ENCODE measurements around the gene POU2F1.

POU2F1 gene

DNA sequence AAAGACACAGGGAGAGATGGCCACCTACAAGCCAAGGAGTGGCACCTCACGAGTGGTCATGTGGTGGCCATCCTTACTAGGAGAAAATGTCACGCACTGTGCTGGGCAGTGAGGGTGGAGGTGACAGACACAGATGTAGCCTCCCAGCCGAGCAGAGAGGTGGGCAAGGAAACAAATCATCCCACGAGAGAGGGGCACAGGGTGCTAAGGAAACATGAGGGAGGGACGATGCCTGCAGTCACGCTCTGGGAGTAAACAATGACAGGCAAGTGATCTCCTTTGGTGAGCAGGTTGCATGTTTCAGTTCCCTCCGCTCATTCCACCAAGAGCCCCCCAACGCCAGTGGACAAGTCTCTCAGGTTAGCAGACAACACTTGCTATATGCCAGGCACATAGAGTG is 231.8 kb downstream of the POU2F1 start:
- DNase-seq = no peak

DNA sequence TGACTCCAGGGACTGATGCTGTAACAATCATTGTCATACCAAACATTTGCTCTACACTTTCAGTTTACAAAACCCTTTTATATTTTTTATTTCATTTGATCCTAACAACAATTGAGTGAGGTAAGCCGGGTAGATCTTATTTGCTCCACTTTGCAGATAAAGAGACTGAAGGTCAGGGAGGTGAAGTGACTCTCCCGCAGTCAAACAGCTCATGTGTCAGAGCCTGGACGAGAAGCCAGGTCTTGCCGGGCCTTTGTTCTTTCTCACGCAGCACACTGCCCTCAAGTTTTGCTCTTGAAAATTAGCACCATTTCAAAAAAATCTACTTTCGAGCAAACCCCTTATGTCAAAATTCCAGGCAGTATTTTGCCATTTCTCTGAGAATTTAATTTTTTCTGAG is 232.4 kb downstream of the POU2F1 start:
- no peak for DNase-seq

DNA sequence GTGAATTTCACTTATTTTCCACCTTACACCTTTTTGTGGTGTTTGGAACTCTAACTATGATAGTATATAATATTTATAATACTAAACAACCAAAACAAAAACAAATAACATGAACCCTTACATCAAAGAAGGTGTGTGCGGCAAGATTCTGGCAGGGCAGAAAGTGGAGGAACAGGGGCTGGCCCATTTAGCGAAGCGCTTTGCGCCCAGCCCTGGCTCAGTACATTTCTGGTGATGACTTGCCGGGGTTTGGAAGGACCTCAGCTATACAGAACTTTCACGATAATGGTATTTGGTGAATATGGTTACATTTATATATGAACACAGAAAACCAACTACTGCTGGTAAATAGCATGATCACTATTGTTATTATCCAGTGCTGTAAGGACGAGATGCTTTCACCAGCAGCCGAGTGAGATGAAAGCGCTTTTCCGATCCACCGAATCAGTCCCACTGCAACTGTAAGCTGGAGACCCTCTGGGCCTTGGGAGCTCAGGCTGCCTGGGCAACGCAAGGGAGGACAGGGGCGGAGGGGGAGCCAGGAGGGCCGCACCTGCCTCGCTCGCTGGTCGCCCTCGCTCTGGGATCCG is 233.7 kb downstream of the POU2F1 start:
- DNase-seq = peak; percentile 32

DNA sequence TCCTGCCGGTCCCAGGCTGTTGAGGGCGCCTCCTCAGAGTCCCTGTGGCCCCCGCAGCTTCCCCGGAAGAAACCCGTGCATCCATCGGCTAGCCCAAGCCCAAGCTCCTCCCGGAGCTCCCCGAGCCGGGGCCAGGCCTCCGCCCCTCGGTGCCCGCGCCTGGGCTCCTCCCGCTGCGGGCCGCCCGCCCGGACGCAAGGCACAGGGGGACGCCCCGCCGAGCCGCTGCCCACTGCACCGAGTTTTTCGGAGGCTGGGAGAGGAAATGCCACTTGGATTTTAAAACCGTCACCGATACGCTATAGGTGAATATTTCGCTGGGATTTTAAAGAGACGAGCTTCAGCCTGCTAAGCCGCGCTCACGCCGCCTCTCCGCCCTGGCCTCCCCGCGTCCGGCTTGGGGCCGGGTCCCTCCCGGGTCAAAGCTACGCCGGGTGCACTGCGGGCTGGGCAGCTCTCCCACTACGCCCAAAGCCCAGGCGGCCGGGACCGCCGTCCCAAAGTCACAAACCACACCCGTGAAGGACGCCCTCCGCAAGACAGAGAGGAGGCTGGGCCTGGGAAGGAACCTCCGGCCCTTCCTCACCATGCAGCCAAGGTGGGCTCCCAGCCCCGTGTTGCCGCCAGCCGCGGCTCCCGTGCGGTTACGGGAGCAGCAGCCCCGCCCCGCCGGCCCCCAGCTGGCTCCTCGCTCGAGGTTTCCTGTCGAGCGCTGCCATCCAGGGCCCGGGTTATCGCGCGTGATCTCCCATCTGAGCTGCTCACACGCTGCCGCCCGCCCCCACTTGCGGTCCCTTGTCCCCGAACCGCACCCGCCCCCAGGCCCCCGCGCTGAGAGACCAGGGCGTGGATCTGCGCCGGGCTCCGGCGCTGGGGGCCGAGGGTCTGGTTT is 234.5 kb downstream of the POU2F1 start:
- no peak for DNase-seq

DNA sequence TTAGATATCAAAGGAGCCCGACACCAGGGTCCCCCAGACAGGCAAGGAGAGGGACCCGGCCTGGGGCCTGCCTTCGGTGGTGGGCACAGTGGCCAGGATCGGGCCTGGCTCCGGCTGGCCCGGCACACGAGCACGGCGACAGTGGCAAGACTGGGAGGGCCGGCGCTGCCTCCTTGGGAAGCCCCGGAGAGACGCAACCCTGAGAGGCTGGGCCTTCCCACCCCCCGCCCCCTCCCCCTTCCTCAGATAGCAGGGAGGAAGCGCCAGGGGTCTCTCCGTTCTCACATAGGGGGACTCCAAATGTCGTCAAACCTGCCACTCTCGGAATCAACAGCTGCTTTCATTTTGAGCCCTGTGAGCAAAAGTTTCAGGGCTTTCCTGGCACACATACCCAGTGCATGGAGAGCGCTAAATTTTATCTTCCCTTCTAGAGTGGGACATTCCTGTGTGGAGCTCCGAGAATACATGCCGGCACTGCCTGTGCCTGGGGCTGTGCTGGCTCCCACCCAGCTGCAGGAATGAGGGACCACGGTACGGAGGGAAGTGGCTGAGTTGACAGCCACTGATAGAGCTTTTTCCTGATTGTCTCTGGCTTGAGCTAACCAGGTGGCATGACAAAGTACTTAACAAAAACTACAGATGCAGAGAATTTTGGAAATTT is 235.2 kb downstream of the POU2F1 start:
- DNase-seq = no peak

DNA sequence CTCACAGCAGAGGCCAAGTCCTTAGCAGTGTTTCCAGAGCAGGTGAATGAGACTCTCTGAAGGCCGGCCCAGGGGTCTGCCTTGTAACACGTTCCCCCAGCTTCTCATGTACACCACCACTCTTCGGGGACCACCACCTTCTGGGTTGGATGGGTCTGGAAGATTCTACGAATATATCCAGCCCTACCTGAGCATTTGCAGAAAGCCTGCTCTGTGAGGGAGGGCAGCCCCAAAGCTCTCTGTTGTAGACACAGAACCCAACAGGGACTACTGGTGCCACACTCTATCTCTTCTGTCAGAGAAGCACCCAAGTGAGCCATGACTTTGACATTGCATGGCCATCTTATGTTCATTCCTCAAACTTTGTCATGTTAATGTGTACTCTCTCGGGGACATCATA is 235.8 kb downstream of the POU2F1 start:
- DNase-seq = no peak

DNA sequence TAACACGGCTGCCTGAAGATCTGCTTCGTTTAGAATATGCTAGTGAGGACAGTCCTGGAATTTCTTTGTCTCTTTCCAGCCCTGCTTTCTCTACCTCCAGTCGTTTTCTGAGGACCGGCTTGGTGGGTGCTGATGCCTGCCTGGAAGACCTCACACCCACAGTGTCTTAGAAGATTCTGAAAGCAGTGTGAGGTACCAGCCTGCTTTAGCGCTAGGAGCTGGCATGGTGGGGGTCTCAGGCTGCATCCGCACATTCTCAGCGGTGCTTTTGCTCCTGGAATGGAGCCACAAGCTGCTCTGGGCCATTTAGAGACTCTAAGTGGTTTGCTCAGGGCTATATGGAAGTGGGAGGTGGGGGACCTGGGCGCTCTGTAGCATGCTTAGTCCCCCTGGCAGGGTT is 236.2 kb downstream of the POU2F1 start:
- no peak for DNase-seq

DNA sequence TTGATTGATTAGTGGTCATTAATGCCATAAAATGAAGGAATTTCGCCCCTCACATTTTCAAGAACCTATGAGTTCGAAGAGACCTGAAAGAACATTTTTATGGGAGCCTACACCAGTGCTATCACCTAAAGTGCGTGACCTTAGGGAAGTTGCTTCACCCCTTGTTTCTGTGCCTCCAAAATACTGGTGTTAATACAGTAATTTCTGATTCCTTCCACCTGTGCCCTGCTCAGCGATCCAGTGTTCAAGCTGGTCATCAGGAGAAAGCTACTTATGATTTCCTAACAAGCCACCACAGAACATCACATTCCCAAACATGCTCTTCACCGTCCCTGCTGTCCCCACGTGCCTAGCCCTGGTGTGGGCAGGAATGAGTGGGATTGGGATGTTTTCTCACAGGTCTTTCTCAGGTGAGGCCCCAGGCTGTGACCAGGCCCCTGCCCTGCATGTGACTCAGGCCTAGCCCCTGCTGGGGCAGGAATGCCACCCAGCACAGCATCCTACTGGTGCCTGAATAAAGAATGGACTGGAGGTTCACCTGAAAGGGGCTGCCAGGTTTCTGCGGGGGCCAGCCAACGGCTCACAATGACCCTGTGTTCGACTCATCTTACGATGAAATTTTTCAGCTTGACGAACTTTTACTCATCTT is 237.4 kb downstream of the POU2F1 start:
- DNase-seq = no peak

DNA sequence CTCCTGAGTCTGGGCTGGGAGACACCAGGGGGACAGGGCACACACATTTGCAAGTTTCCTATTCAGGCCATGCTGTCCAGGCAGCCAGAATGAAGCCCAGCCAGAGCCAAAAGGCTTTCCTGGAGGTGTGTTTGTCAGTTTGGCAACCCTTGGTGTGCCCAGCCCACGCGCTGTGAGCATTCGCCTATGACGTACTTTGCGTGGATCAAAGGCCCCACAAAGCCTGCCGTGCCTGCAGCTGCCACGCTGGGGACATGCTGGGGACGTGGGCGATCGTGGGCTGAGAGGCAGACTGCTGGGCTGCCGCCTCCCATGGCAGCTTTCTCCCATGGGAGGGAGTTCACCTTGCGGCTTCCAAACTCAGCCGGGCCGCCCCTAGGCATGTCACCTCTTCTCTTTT is 240.2 kb downstream of the POU2F1 start:
- DNase-seq = no peak

DNA sequence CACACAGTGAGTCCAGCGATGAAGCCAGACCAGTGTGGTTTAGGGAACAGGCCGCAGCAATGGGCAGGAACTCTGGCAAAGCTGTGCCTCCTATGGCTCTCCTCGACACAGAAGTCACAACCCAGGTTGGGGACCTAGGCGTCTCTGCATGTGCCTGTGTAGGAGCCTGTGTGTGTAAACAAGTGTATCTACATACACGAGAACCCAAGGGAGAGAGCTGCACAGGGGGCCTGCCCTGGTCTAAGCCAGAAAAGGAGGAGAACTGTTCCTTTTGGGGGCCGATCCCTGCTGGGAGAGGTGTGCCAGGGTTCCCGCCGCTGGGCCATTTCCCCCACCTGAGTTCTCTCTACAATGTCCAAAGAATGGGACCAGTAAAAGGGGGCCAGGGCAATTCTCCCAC is 241.7 kb downstream of the POU2F1 start:
- DNase-seq = no peak

DNA sequence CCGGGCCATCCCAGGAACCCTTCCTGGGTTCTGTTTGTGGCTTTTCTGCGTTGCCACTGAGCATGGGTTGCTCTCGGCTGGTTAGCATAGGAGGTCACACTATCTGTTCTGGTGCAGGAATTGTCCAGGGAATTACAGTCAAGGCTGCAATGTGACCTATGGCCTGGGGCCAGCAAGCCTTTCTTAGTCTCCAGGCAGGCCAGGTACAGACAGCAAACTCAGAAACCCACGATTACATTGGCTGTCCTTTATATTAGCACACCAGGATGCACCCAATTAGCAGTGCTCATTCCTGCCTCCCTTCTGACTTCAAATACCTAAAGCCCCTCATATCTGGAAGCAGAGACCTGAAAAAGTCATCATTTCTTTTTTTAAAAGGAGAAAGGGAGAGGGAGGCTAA is 242.4 kb downstream of the POU2F1 start:
- no peak for DNase-seq

DNA sequence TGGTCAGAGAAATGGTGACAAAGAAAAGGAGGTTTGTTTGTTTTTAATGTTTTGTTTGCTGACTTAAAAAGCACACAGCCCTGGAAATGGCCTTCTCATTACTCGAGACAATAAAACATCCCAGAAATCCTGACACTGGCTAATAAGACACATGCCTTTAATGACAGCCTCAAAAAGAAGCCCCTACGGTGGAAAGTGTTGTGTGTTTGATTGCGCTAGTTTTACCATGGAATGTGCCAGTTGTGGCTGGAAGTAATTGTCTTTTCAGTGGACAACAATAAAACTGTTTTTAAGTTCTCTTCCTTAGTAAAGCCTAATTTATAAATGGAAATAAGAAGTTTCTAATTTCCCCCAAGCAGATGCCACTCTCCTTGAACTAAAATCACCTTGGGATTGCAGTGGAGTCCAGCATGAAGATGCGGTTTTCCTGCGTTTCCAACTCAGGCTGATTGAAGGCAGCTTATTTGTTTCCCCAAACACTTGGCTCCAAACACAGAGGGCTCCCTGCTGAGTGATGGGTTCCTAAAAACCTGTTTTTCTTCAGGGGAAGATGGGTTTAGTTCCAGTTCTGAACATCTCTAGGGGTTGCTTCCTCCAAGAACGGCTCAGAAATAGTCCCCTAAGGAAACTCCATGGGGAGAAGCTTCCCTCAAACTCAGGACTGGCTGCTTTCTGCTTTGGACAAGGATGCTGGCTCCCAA is 243.3 kb downstream of the POU2F1 start:
- no peak for DNase-seq

DNA sequence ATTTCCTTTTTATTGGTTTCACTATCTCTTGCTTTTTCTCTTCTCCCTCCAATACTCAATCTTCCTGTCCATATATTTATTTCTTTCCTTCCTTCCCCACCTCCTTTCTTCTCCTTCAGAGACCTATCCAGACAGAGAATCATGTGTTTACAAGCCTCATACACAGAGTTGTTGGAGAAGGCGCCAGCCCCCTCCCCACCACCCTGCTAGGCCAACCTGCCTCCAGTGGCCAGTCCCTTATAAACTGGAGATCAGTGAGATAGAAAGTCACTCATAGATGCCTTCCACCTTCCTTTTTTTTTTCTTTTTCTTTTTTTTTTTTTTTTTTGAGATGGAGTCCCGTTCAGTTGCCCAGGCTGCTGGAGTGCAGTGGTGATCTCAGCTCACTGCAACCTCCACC is 244.3 kb downstream of the POU2F1 start:
- DNase-seq = no peak

DNA sequence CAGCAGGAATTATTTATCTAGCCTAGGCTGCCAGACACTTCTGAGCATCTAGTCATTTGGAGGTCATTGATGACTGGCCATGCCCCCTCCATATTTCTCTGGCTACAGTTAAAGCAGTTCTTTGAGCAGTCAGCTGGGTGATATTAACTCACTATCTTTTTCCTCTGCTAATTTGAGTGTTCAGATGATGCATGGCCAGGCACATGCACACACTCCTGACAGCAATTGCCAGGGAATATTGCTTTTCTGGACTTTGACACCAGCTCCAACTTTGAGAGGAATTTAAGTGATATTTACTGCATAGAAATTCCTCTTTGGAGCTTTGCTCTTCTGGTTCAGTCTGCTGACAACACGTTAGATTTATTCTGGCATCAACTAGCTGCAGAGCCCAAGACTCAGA is 245.1 kb downstream of the POU2F1 start:
- no peak for DNase-seq

DNA sequence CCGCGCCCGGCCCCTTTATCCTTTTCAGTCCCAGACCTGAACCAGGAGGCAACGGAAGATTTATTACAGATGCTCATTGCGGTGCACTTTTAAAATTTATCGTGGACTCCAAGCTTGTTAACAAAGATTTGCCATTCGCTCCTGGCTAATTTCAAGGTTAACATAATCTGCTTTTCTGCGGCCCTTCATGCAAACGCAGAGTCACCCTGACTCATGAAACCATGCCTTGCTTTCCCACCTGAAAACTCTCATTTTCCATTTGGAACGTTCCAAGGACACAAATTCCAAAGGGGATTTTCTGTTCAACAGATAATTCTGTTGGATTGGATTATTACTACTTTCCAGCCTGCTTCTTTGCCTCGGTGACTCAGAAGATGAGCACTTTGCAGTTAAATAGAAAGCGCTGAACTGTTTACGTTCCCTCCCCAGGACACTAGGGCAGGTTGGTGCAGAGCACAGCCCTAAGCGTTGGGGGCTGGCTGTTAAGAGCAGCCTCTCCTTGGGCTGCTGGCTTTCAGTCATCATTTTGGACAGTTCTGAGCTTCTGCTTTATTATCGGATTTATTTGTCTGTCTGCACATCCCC is 246.5 kb downstream of the POU2F1 start:
- DNase-seq = no peak

DNA sequence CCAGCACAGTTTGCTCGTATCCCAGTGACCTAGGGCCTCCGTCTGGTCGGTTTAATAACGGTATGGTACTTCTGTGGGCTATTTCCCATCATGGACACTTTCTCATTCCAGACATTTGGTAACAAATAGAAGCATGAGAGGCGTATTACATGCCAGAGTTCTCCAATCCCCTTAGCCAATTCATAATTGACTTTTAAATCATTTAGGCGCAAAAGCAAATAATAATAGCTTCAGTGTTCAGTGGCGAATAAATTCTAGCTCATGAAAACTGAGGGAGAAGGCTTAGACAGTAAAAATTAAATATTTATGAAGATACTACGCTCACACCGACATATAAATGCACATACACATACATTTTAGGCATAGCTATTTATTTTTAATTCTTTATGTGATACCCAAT is 247.1 kb downstream of the POU2F1 start:
- DNase-seq = no peak

DNA sequence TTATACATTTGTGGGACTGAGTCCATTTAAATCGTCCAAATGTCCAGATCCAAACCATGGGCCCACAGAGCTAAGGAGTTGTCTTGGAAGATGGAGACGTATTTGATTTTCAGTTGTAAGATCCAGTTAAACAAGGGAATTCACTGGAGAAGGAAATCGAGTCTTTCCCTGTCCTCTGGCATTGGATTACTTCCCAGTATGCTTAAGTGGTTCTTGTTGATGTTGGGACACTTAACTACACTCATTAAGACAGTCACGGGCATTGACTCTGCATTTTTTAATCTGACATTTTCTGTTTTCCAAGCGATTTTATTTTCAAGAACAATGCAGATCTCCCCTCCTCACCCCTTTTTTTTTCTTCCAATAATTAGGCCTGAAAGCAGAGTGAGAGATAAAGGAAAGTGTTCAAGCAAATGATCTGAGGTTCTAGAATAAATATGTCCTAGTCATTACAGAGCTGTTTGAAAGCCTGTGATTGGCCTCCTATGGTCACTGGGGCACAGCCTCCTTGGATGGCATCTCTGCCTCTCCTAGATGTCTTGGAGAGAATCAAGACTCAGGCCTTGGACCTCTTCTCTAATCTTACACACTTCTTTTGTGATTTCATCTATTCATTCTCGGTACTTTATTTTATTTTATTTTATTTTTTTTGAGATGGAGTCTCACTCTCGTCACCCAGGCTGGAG is 248.7 kb downstream of the POU2F1 start:
- DNase-seq = no peak

DNA sequence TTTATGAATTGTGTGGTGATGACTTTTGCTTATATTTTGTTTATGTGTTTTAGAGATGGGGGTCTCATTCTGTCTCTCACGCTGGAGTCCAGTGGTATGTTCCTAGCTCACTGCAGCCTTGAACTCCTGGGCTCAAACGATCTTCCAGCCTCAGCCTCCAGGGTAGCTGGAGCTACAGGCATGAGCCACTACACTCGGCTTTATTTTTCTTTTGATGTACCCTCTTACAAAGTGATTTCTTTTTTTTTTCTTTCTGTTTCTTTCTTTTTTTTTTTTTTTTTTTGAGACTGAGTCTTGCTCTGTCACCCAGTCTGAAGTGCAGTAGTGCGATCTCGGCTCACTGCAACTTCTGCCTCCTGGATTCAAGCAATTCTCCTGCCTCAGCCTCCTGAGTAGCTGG is 250.9 kb downstream of the POU2F1 start:
- no peak for DNase-seq

DNA sequence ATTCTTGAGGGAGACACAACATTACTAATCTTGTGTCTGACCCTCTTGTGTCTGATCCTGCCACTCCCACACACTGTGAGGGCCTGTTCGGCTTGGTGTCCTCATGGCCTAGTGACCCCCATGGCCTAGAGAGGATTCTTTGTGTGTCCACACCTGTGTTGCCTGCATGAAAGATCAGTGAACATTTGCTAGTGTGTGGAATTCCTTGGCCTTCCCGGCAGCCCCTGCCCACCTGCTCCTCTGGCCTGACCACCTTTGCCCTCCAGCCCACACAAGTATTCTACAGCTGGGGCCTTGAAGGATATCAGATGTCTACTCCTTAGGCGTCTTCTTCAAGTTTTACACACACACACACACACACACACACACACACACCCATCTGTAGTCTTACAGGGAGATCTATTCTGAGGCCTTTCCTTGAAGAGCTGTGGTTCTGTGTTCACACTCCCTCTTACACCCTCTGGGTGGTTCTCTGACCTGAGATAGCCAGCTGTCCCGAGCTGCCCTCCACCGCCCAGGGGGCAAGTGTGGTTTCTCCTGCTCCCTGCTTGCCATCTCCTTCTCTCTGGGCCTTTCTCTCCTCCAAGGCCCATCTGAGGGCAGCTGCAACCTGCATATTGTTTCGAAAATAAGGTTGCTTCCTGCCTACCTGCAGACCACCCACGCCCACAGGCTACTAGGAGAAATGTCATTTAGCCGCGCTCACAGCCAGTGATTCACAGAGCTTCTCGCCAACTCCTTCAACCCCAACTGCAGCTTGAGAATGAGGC is 252.3 kb downstream of the POU2F1 start:
- no peak for DNase-seq

DNA sequence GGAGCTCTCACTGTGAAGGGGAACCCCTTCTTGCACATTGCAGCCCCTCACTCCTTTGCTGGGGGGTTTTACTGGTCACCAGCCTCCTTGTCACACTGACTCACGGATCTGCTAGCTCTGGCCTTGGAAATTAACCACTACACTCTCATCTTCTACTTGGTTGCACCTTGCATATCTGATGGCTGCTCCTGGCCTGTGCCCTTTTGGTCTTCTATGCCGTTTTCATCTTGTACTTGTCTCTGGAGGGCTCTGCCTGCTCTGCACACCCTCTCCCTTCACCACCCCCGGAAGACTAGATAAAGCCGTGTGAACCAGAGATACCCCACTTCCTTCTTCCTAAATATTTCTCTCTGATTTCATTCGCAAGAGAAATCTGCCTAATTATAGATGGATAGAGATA is 253.1 kb downstream of the POU2F1 start:
- no peak for DNase-seq

DNA sequence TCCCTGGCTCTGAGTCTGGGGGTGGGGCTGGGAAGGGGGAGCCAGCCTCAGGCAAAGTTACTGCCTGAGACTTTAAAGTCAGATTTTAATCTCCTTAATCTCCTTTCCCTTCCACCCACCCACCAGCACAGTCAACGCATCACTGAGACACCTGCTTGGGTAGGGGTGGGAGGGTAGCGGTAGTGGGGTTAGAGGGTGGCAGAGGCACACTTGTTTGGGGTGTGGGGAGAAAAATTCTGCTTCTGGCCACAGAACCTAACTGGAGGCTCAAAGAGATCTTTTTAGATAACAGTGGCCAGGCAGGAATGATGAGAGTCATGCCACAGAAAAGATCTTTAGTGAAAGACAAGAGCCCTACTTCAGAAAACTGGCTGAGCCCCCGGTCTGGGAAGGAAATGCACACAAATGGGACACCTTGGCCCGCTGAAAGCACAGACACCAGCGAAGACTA is 253.5 kb downstream of the POU2F1 start:
- DNase-seq = no peak

Data from NCI-H1694 (cell line).